Left renal pelvis (tissue), 4 donors: Measurements from ENCODE around the gene SHMT1. TPM values are rescaled to one million over a fixed set of nuclear protein-coding genes. Genes with fewer than 3 reads are reported as not detected.
A peak's percentile ranks its signal among the peaks of the same experiment; 100 is the strongest.

Experiments used
- DNase-seq, 4 donors: peaks; one replicate each; pipeline ENCODE4 v3.0.0-alpha.2; 2013; ENCODE audit warnings: low read depth in 4 of 4, low spot score in 3 of 4
- polyA plus RNA-seq, 4 donors: library from polyadenylated mRNA; unstranded; fragments of 120-200 nt; gene quantifications; one replicate each; pipeline ENCODE4 v1.2.1, GENCODE V29; 2013; ENCODE audit not compliant: insufficient read length in 4 of 4

The SHMT1 gene
- polyA plus RNA-seq, 4 donors, result 15.3 to 62.8 (median 50.2) TPM

DNA sequence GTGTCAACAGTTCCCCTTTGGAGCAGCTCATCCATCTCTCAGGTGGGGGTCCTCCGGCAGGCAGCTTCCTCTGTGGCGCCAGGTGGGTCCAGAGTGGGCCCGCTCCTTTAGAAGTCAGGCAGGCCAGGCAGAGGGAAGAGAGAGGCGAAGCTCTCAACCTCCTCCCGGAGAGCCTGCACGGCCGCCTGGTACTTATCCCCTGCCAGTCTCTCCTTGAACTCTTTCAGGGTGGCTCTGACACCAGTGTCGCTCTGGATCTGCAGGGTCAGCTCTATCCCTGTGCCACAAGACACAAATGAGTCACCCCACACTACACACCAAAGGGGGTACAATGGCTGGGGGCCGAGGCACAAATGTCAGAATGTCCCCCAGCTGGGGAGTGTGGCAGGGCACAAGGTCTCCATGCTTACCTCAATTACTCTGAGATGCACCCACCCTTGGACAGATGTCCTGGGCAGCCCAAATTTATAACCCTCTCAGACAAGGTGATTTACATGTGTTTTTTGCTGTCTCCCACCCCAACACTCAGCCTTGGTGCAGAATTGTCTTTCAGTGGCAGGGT lies 34.6 kb downstream of the SHMT1 start:
- no peak for DNase-seq

DNA sequence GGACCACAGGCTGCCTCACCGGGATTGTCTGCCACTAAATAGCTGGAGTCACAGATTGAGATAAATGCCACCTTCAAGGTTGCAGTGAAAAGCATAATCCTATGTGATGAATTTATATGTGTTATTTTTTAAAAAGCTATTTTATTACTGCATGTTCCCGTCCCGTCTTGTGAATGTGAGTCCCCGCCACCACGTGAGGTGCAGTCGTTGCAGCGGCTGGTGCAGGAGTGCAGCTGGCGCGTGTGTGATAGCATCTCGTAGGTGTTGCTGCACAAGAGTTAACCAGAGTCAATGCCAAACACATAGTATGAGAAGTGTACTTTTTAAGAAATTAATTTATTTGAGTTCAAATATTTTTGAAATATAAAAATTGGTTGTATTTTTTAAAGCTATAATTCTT lies 35.8 kb downstream of the SHMT1 start:
- DNase-seq, result no peak

DNA sequence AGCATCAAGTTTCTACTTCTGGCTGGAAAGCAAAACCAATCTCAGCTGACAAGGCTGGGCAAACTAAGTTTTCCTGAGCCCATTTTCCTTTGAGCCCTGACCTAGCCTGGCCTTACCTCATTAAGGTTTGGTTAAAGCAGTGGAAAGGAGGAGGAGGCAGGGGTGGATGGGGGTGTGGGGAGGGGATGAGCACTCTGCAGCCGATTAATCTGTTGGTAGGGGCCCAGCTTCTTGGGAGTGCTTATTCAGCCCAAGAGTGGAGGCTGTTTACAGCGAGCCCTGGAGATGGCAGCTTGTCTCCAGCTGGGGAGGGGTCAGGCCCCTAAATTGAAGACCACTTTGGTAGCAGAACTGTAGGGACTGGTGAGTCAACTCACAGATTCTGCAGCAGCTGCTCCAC lies 36.3 kb downstream of the SHMT1 start:
- DNase-seq, result no peak

DNA sequence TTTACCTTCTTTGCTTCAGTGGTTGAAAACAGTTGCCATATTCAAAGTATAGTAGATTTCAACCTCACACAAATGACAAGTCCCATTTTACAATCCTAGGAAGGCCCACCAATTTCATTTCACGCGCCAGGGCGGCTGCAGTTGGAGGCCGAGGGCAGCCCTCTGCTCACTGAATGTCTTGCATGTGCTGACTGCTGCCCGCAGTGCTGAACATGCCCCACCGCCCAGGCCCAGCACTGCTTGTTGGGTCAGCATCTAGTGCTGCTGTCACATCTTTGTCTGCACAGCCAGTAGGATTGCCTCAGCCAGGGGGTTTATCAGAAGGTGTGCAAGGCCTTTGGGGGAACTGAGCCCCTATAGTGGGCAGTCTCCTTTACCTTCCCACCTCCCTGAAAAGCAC lies 36.8 kb downstream of the SHMT1 start:
- no peak for DNase-seq

DNA sequence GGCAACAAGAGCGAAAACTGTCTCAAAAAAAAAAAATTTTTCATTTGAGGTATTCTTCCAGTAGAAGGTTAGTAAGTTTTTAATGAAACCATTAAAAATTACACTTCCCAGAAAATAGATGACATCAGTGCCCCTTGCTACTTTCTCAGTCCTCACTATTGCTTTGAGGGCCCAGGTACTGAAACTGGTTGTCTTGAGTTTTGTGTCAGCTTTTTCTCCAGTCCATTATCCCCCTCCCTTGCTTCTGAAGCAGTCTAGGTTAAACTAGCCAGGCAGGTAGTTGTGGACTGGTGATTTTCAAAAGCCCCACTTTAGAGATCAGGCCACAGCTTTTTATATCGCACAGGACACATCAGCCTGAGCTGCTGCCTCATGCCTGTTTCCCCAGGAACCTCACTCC lies 37.3 kb downstream of the SHMT1 start:
- DNase-seq, result no peak

DNA sequence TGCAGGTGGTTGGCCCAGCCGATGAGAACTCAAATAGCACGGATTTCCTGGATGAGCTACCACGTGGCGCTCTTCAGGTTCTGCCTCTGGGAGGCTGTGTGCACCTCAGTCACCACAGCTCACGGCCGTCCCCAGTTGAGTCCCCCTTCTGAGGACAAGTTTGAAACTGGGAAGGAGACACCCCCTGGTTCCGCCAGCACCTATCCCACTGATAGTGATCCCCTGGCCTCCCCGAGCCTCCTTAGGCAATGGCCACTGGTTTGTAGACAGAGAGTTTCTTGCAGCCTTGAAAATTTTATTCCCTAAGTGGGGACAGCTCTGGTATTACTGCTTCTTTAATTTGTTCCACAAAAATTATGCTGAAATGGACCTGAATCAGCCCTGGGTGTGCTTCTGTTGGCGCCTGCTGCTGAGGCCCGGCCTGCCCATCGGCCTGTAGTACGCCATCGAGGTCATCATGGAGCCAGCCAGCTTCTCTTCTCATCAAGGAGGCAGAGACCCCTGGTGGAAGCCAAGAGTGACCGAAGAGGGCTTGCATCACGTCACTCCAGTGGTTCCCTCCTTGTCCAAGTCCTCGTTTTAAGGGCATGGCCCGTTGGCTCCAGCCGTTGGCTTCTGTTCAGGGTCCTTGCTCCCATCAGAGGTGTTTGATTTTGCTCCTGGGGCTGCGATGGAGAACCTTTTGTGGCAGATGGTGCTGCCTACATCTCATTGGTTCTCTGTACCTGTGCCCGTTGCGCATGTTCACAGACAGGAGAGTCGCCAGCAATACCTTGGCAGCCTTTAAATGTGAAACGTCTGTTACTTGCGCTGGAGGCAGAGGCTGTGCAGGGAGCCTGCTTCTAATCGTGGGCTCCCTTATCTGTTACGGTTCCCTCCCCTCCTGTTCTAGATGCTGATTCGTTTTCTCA lies 39.0 kb downstream of the SHMT1 start:
- no peak for DNase-seq

DNA sequence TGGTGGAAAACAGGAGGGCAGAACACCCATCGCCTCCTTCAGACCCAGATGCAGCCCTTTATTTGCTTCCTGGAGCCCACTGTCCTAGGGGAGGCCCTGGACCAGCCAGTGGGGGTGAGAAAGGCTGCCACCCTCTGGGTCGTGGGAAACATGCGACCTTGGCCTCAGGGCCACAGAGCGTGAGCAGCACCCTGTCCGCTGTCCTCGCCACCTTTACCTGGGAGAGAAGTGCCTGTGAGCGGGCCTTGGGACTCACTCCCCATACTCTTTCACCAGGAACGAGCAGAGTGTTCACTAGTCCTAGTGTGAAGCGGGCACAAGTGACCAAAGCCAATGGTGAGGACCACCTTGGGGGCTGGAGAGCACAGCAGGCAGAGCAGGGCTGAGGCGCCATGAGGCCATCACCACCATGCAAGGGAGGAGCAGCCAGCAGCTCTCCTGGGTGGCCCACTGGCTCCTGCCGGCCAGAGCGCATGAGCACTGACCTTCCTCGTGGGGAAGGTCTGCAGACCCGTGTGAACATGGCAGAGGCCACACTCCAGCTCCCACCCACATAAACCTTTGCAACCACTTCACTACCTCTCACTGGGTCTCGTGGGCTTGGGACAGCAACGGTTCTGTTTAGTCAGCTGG lies 39.7 kb downstream of the SHMT1 start:
- DNase-seq, result no peak

DNA sequence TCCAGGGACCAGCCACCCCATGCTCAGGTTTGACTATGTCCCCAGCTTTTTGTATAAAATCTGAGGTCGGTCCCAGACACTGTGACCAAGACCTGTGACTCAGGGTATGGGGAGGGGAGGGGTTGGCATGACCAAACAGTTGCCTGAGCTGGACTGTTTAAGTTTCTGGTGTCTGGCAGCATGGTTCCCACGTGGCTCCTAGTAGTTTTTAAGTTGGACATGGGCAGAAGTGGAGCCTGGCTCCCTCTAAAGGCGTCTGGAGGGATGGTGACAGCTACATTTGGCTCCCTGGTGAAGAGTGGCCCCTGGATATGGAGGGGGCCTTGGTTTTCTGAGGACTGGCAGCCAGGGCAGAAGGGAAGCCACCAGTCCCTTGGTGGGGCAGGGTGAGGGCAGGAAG lies 40.3 kb downstream of the SHMT1 start:
- no peak for DNase-seq

DNA sequence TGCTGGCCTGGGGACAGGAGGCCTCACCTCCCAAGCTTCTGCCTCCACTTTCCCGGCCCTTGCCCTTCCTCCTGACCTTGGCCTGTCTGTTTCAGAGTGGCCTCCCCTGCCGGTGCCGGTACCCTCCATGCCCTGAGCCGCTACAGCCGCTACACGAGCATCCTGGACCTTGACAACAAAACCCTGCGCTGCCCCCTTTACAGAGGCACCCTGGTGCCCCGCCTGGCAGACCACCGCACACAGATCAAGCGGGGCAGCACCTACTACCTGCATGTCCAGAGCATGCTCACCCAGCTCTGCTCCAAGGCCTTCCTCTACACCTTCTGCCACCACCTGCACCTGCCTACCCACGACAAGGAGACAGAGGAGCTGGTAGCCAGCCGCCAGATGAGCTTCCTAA lies 40.8 kb downstream of the SHMT1 start:
- no peak for DNase-seq

DNA sequence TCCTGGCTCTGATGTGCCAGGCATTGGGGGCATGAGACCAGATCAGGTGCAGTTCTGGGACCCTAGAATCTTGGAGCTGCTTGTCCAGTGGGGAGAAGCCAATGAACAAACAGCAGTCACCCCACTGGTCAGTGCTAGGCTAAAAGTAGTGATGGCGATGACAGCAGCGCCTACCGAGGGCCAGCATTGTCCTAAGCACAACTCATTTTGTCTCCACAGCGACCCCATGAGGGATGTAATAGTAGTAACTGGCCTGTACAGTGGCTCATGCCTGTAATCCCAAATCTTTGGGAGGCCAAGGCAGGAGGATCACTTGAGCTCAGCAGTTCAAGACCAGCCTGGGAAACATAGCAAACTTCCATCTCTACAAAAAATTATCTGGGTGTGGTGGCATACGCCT lies 42.0 kb downstream of the SHMT1 start:
- DNase-seq, result no peak

DNA sequence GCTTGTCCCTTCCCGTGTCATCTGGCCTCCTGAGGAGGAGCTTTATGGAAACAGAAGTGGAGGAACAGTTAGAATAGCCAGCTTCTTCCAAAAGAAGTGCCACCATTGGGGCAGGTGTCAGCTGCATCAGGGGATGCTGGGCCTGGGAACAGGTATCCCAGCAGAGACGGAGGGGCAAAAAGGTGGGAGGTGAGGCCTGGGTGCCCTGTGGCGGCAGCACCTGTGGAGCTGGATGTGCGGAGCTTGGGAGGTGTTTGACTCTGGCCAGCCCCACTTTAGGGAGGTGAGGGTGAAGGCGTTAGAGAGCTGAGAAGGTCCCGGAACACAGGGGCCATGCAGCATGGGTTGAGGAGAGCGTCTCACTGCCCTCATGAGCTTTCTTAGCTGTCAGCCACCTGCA lies 43.0 kb downstream of the SHMT1 start:
- no peak for DNase-seq

DNA sequence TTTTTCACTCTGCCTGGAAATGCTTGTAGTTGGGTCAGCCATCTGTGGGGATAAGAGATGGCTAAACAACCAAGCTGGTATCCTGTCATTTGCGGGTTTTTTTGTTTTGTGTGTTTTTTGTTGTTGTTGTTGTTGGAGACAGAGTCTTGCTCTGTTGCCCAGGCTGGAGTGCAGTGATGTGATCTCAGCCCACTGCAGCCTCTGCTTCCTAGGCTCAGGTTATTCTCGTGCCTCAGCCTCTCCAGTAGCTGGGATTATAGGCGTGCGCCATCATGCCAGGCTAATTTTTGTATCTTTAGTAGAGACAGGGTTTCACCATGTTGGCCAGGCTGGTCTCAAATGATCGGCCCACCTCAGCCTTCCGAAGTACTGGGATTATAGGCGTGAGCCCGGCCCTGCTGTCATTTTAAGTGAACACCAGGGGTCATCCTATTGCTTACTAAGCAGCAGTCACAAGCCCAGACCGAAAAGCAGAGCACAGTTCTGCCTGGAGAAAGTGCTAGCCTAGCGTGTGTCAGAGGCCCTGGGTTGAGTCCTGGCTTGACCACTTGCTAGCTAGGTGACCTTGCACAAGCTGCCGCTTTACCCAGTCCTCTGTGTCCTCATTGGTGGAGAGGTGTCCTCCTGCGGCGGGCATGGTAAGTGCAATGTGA lies 43.6 kb downstream of the SHMT1 start:
- DNase-seq, result peak in 1 of 4 donors; percentile 29

DNA sequence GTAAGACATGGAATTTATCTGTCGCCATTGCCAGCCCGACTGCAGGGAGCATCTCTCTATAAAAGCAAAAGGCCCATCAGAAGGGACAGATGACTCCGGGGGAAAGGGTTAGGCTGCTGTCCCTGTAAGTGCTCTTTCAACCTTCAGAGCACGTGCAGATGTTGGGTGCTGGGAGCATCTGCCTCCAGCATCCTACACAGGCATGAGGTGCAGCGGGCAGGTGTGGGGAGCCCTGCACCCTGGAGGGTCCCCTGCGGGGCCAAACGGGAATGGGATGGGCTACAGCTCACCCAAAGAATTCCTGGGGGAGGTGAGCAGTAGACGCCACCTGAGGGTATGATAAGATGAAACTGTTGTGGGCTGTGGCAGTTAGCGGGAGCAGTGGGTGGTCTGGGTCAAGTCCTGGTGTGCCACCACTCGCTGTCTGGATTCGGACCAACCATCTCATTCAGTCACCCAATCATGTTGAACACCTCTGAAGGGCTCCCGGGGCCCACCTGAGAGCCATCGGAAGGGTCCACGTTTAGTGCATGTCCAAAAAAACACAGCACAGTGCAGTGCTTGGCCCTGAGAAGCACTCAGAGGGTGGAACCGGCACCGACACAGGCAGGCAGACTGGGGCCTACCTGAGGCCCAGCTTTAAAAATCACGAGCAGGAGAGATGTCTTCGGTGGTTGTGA lies 44.4 kb downstream of the SHMT1 start:
- DNase-seq, result no peak

DNA sequence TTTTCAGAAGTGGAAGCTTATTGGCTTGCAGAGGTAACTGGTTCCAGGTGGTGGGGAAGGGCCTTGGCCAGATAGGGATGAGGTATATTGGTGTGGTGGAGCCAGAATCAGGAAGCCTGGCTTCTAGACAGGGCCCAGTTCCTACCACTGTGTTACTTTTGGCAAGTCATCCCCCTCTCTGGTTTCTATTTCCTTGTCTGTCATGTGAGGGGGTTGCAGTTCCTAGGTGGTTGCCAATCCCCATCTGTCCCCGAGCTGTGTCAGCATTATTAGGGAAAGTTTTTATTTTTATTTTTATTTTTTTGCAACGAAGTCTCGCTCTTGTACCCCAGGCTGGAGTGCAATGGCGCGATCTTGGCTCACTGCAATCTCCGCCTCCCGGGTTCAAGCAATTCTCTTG lies 45.2 kb downstream of the SHMT1 start:
- DNase-seq, result no peak

DNA sequence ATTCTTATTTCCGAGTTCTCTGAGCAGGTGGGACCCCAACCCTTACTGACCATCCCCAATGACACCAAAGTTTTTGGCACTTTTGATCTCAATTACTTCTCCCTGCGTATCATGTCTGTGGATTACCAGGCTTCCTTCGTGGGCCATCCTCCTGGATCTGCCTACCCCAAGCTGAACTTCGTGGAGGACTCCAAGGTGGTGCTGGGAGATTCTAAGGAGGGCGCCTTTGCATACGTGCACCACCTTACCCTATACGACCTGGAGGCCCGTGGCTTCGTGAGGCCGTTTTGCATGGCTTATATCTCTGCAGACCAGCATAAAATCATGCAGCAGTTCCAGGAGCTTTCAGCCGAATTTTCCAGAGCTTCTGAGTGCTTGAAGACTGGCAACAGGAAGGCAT lies 47.4 kb downstream of the SHMT1 start:
- no peak for DNase-seq

DNA sequence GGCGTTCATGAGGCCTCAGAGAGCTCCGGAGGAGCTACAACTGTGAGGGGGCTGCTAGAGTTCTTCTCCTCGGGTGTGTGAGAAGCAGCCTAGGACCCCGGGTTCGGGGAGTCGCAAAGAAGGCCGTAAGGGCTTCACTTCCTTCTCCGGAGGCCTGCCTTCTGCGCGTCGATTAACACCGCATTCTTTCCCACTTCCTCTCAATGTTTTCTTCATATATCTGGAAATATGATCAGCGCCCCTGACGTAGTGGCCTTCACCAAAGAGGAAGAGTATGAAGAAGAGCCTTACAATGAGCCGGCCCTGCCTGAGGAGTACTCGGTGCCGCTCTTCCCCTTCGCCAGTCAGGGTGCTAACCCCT lies 47.8 kb downstream of the SHMT1 start:
- DNase-seq, result no peak

DNA sequence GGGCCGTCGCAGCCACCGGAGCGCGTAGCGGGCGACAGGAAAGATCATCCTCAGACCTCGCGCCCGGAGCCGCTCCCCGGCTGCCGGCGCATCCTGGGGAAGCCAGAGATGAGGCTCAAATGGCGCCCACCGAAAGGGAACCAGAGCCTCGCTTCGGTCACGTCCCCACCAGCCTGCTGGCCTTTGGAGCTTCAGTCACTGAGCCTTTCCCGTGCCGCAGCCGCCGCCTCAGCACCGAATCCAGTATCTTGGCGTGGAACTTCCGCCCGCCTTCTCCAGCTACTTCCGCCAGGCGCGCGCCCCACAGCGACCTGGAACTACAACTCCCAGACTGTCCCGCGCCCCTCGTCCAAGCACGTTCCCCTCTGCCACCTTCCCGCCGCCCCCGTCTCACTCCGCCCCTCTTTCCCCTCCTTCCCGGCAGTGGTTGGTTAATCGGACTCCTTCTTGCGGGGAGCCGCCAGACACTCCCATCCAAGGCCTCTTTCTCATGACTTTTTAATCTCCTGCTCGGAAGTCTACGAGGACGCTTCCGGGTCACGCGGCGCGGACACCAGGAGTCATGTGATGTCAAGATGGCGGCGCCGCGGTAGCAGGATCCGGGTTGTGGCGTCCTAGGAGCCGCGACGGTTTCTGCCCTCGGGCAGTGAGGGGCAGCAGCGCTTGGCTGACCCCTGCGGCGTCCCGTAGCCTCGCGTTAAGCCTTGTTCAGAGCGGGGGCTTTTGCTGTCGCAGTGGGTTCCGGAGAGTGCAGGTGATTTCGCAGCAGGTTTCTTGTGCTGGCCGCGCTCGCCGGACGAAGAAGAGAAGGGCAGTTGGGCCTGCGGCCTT lies 48.4 kb downstream of the SHMT1 start, which contains the start of the genes SMCR8 and TOP3A:
SMCR8 (plus strand) TSS at position 563 of the 831 bp plus-strand sequence. CDS start 497 bp downstream, outside the sequence.
TOP3A (minus strand) TSS at position 264 of the 831 bp plus-strand sequence; CDS start at position 48, 216 bp downstream.
- DNase-seq, result peak; percentile 91 to 94 (median 92)

DNA sequence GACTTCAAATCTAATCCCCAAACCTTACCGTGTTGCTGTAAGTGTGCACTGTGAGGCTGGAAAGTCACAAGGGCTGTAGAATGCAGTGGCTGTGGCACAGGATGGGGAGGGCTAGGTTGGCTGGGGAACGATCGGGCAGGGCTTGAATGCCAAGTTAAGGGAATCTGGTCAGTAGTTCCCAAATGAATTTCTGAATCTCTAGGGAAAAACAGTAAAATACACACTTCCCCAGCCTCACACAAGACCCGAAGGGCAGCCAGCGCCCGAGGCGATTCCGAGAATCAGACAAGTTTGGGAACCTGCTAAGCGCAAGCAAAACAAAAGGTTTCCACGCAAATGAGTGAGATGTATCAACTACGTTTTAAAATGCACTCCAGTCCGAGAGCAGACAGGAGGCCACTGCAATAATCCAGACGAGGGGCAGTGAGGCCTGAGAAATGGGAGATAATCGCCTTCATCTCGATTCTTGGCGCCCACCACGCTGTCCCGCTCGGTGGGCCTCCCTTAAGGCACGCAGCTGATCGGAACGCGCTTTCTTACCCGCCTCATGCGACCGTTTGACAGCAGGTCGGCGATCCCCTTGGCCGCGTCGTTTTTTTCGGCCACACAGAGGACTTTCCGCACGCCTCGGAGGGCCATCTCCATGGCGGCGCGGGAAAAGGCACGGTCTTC lies 49.2 kb downstream of the SHMT1 start:
- DNase-seq, result no peak

DNA sequence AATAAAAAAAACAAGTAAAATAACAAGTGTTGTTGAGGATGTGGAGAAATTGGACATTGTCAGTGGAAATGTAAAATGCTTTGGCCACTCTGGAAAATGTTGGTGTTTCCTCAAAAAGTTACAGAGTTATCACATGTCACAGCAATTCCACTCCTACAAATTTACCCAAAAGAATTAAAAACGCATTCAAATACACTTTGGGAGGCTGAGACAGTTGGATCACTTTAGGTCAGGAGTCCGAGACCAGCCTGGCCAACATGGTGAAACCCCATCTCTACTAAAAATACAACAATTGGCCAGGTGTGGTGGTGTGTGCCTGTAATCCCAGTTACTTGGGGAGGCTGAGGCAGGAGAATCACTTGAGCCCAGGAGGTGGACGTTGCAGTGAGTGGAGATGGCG lies 54.1 kb downstream of the SHMT1 start:
- no peak for DNase-seq
